GM12891 (cell line): Measurements from ENCODE around the gene ZNF692.
"Not testable (repeated sequence)": the region's sequence is repeated elsewhere in the genome, so short reads cannot be mapped to it uniquely, and the experiment has no call there.

Source experiments
- DNase-seq: peaks from one replicate; pipeline ENCODE4 v3.0.0; 2011; ENCODE audit warnings: low spot score; ENCODE audit not compliant: insufficient read length
- FAIRE-seq: peaks from 2 replicates; lab custom pipeline; 2011; peaks lifted over from hg19 to GRCh38; lab: Jason Lieb, UNC
- PAX5 ChIP-seq: IDR thresholded peaks from 2 replicates; pipeline ENCODE4 v1.6.1; 2011; ENCODE audit warnings: low read length, moderate library complexity, mild to moderate bottlenecking; ENCODE audit not compliant: insufficient read depth, severe bottlenecking
- POLR2A ChIP-seq: IDR thresholded peaks from 2 replicates; pipeline ENCODE4 v1.6.1; 2011; ENCODE audit warnings: low read depth, low read length, control low read depth
- POLR2AphosphoS5 ChIP-seq: IDR thresholded peaks from 2 replicates; pipeline ENCODE4 v1.6.1; 2011; ENCODE audit warnings: low read depth, low read length, control low read depth
- POU2F2 ChIP-seq: IDR thresholded peaks from 2 replicates; pipeline ENCODE4 v1.6.1; 2011; ENCODE audit warnings: low read depth, mild to moderate bottlenecking, control low read depth, low read length, moderate library complexity
- SPI1 ChIP-seq: IDR thresholded peaks from 2 replicates; pipeline ENCODE4 v1.6.1; 2011; ENCODE audit warnings: low read depth, low read length, control low read depth
- TAF1 ChIP-seq: IDR thresholded peaks from 2 replicates; pipeline ENCODE4 v1.6.1; 2011; ENCODE audit warnings: low read depth, low read length, control low read depth

Gene ZNF692

DNA sequence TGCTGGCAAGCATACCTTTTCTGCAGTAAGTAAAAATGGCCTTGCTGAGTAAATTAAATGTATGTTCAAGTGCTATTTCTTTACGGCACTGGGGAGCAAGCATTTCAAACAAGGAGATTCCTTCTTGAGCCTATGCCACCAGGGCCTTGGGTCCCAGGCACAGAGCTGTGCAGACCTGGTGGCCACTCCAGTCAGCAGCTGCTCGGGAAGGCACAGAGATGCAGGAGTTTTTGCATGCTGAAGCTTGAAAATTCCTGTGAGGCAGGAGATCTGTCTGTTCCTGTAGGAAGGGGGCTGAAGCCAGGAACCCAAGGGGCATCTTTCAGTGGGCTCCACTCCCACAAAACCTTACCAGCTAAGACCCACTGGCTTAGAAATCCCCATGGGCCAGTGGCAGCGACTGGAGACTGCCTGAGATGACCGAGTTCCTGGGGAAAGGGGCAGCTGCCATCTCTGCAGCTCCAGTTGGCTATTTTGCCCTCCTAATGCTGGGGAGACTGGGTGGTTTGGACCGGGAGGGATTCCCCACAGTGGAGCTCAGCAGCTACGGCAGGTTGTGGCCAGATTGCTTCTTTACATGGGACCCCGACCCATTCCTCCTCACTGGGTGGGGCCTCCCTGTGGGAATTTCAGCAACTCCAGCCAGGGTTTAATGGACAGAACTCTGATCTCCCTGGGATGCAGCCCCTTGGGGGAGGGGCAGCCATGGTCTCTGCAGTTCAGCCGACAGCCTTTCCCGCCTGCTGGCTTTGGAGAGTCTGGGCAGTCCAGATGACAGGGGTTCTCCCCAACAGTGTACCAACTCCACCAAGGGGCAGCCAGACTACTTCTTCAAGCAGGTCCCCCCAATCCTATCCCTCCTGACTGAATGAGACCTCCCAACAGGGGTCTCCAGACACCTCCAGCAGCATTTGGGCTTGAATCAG is 38.8 kb upstream of the ZNF692 start:
- FAIRE-seq: no peak

DNA sequence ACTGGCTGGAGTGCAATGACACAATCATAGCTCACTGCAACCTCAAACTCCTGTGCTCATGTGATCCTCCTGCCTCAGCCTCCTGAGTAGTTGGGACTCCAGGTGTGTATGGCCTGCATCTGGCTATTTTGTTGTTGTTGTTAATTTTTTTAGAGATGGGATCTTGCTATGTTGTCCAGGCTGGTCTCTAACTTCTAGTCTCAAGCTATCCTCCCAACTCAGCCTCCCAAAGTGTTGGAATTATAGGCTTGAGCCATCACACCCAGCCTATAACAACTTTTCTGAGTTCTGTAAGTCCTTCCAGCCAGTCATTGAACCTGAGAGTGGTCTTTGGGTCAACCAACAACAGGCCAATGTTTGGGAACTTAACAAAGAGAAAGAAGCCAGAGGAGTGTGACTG is 36.0 kb upstream of the ZNF692 start:
- DNase-seq: no peak
- TF ChIP-seq TAF1 (no peak), POLR2AphosphoS5 (no peak), SPI1 (no peak), PAX5 (no peak), POU2F2 (no peak), POLR2A (no peak)
- FAIRE-seq: no peak

More for the DNA sequence above, 38.8 kb upstream of the ZNF692 start:
- TF ChIP-seq TAF1 (no peak), POLR2A (no peak), SPI1 (no peak)
- DNase-seq: no peak

DNA sequence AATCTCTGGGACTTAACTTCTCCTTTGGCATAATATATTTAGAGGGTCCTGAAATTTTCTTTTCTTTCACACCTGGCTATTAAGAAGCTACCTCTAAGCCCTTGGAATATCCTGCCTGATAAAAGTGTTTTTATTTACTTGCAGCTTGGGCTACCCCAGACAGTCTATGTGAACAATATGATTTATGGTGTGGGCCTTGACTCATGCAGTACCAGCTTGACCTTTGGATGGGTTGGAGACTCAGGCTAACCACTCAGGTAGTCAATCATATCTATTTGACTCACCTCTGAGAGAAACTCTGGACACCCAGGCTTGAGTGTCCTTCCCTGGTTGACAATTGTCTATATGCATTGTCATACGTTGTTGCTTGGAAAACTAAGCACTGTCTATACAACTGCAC is 33.7 kb upstream of the ZNF692 start:
- FAIRE-seq (no peak), DNase-seq (no peak)
- TF ChIP-seq PAX5: no peak
- no peak for TF ChIP-seq TAF1
- no peak for TF ChIP-seq POLR2A
- no peak for TF ChIP-seq SPI1
- TF ChIP-seq POU2F2: no peak
- TF ChIP-seq POLR2AphosphoS5: no peak

DNA sequence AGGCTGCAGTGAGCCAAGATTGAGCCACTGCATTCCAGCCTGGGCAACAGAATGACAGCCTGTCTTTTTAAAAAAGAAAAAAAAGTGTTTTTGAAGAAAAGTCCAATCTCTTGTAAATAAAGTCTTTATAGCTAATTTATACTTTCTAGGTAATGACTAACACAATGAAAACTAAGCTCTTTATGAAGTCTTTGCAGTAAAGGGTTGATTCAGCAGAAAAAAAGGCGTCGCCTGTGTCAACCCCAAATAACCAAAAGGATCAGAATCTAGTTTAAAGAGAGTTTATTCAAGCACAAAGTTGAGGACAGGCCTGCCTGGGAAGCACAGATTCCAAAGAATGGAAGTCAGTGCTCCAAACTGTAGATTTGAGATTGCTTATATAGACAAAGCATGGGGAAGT is 32.9 kb upstream of the ZNF692 start:
- no peak for TF ChIP-seq SPI1
- no peak for TF ChIP-seq POLR2A
- no peak for TF ChIP-seq POU2F2
- TF ChIP-seq TAF1: no peak
- TF ChIP-seq PAX5: no peak
- no peak for TF ChIP-seq POLR2AphosphoS5
- DNase-seq: no peak
- FAIRE-seq: no peak

DNA sequence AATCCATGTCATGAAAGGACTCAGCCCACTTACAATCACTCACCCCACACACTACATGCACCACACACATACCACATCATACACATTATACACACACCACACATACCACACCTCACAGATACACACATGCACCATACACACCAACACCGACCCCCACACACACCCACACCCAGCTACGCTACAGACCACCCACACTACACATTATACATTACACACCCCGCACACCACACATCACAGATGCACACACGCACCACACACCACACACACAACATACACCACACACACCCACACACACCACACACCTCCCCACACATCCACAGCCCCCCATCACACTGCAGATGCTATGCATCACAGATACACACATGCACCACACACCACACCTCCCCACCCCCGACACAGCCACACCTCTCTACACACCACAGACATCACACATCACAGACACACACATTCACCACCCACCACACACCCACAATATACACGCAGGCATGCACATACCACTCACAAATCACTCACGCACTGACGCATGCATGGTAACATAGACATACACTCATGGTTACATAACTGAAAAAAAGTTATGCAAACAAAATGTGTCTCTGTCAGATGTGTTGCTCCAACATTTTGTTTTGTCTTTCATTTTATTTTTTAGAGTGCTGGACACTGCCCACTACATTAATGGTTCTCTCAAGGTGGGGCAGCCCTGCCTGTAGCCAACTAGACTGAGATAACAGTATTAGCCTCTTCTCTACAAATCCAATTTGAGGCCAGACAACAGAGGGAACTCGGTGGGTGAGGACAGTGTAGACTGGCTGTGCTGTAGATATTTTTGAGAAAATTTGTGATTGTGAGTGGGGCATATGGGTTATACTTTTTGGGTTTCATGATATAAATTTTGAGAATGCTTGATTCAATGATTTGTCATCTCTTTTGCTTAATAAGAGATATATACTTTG is 31.9 kb upstream of the ZNF692 start:
- TF ChIP-seq SPI1: no peak
- no peak for TF ChIP-seq POU2F2
- no peak for TF ChIP-seq POLR2AphosphoS5
- TF ChIP-seq POLR2A: no peak
- TF ChIP-seq PAX5: no peak
- TF ChIP-seq TAF1: no peak
- peak; percentile 60 for FAIRE-seq
- no peak for DNase-seq

DNA sequence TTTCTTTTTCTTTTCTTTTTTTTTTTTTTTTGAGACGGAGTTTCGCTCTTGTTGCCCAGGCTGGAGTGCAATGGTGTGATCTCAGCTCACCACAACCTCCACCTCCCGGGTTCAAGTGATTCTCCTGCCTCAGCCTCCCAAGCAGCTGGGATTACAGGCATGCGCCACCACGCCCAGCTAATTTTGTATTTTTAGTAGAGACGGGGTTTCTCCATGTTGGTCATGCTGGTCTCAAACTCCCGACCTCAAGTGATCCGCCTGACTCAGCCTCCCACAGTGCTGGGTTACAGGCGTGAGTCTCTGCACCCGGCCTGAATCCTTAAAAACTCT is 31.0 kb upstream of the ZNF692 start:
- FAIRE-seq, DNase-seq: not testable (repeated sequence)

DNA sequence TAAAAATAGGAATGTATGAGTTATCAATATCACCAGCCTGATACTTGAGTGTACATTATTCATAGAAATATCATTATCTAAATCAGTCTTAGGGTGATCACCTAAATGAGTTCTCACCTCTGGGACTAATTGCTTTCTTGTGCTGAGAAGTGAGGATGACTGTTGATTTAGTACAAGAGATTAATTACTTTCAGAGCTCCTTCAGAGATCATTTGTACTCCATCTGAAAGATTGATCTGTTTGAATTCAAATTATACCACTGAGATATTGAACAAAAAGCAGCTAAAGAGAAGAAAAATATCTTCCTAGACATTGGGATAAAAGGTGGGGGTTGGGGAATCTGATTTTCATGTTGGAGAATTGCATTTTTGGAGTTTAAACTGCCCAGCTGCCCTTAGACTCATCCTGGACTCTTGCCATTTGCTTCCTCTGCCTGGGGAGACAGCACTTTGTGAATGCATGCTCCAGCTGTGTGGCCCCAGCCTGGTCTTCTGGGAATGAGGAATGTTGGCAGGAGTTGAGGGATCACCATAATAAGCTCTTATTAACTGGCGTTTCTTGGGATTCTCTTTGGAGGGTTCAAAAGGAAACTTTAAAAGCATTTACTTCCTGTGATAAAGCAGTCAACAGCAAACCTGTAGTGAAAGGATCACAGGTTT is 27.5 kb upstream of the ZNF692 start:
- no peak for TF ChIP-seq SPI1
- TF ChIP-seq POLR2A: no peak
- FAIRE-seq (no peak), DNase-seq (no peak)

DNA sequence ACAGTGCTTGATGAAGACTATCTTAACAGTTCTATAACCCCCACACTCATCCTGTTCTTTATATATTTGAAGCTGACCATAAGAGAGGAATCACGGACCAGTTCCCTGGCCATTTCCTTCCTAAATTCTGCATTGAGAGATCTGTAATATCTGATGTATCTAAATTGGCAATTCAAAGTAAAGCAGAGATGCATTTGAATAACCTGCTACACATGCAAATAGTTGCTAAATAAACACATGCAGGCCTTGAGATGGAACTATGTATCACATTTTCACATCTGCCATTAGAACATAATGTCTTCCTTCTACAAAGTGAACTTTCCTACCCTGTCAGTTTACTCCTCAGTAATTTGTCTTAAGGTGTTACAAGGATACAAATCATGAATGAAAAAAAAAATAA is 26.8 kb upstream of the ZNF692 start:
- TF ChIP-seq POU2F2 (no peak), TAF1 (no peak), POLR2A (no peak), SPI1 (no peak), PAX5 (no peak), POLR2AphosphoS5 (no peak)
- no peak for DNase-seq
- FAIRE-seq: peak; percentile 75

DNA sequence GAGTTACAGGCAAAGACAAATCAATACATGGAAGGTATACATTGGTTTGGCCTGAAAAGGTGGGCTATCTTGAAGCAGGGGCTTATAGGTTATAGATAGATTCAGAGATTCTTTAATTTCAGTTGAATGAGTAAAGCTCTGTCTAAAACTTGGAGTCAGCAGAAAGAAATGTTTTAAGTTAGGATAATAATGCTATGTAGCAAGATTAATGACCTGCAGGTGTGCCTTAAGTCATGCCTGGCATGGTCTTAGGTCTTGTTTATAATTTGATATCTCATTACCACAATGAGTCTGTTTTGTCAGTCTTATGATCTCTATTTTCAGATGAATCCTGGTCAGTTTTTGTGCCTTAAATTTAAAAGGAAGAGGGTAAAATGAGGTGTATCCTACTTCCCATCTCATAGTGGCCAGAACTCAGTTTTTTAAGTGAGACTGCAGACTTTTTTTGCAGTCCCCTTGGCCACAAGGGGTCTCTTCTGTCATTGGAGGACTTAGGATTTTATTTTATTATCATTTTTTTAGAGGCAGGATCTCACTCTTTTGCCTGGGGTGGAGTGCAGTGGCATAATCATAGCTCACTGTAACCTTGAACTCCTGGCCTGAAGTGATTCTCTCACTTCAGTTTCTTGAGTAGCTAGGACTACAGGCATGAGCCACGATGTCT is 25.9 kb upstream of the ZNF692 start:
- TF ChIP-seq TAF1 (no peak), POLR2AphosphoS5 (no peak), POU2F2 (no peak), SPI1 (no peak), POLR2A (no peak), PAX5 (no peak)
- no peak for FAIRE-seq
- no peak for DNase-seq

DNA sequence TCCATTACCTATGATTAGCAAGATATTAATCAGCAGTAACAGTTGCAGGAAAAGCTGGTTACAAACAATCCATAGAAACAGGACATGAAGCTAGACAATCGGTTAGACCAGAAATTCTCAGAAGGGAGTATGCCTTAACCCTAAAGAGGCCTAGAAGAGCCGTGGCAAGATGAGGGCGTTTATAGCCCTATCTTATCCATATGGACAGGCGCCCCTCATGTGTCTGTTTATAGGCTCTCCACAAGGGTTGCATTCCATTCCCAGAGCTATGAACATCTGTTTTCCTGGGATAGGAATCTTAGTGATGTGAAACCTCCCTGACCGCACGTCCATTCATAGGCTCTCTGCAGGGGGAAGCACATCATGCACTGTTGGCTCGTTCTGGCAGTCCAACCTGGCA is 23.5 kb upstream of the ZNF692 start:
- FAIRE-seq, DNase-seq: not testable (repeated sequence)
